ENCODE data around the gene CLIC6.
"Not testable (repeated sequence)": the region's sequence is repeated elsewhere in the genome, so short reads cannot be mapped to it uniquely, and the experiment has no call there.

CLIC6 gene

GRCh38 chr21:34653522-34653921 lies 15.3 kb upstream of the CLIC6 start:
- DNase-seq (ENCODE audit: low spot score): no peak

- no peak for DNase-seq (ENCODE audit: low spot score)
Observed at GRCh38 chr21:34661848-34662247, 6.9 kb upstream of the CLIC6 start.

- DNase-seq (ENCODE audit: low spot score): no peak
Observed at GRCh38 chr21:34667761-34668160, 1.0 kb upstream of the CLIC6 start.

- DNase-seq (ENCODE audit: low spot score): no peak
Observed at GRCh38 chr21:34669149-34669879, 520 bp downstream of the CLIC6 start.

GRCh38 chr21:34669880-34670219 lies 1.1 kb downstream of the CLIC6 start:
- not testable (repeated sequence) for DNase-seq (ENCODE audit: low spot score)

GRCh38 chr21:34670220-34670961 lies 1.6 kb downstream of the CLIC6 start:
- DNase-seq (ENCODE audit: low spot score): no peak

GRCh38 chr21:34670962-34671348 lies 2.2 kb downstream of the CLIC6 start:
- DNase-seq (ENCODE audit: low spot score): no peak

GRCh38 chr21:34671462-34671861 lies 2.7 kb downstream of the CLIC6 start:
- no peak for DNase-seq (ENCODE audit: low spot score)

- DNase-seq (ENCODE audit: low spot score): no peak
Observed at GRCh38 chr21:34671891-34672290, 3.1 kb downstream of the CLIC6 start.

GRCh38 chr21:34673006-34673405 lies 4.2 kb downstream of the CLIC6 start:
- no peak for DNase-seq (ENCODE audit: low spot score)

GRCh38 chr21:34674468-34674867 lies 5.7 kb downstream of the CLIC6 start:
- no peak for DNase-seq (ENCODE audit: low spot score)

GRCh38 chr21:34675871-34676270 lies 7.1 kb downstream of the CLIC6 start:
- DNase-seq (ENCODE audit: low spot score): no peak

GRCh38 chr21:34679051-34679450 lies 10.3 kb downstream of the CLIC6 start:
- DNase-seq (ENCODE audit: low spot score): no peak

- no peak for DNase-seq (ENCODE audit: low spot score)
Observed at GRCh38 chr21:34684174-34684876, 15.5 kb downstream of the CLIC6 start.

GRCh38 chr21:34687065-34687464 lies 18.3 kb downstream of the CLIC6 start:
- DNase-seq (ENCODE audit: low spot score): no peak

- no peak for DNase-seq (ENCODE audit: low spot score)
Observed at GRCh38 chr21:34687745-34688144, 19.0 kb downstream of the CLIC6 start.

GRCh38 chr21:34688145-34688544 lies 19.4 kb downstream of the CLIC6 start:
- no peak for DNase-seq (ENCODE audit: low spot score)

GRCh38 chr21:34688715-34689114 lies 19.9 kb downstream of the CLIC6 start:
- DNase-seq (ENCODE audit: low spot score): no peak

GRCh38 chr21:34690041-34690792 lies 21.4 kb downstream of the CLIC6 start:
- DNase-seq (ENCODE audit: low spot score): no peak

GRCh38 chr21:34690793-34691175 lies 22.0 kb downstream of the CLIC6 start:
- DNase-seq (ENCODE audit: low spot score): no peak

- DNase-seq (ENCODE audit: low spot score): no peak
Observed at GRCh38 chr21:34691390-34692032, 22.7 kb downstream of the CLIC6 start.

- DNase-seq (ENCODE audit: low spot score): no peak
Observed at GRCh38 chr21:34692458-34693020, 23.7 kb downstream of the CLIC6 start.

Measured in CD4-positive, alpha-beta T cell treated with Interleukin-6 at 100 ng/mL for 8 hours (primary cell).